Epithelial cell of esophagus (primary cell): Measurements from ENCODE around the gene SZT2.
"Not testable (repeated sequence)": the region's sequence is repeated elsewhere in the genome, so short reads cannot be mapped to it uniquely, and the experiment has no call there.

ENCODE experiments used
- DNase-seq: peaks from one replicate; pipeline ENCODE4 v3.0.0; 2010; ENCODE audit warnings: low read depth
- H3K4me3 ChIP-seq: 2 replicates; pipeline ENCODE4 v1.5.1; 2011; ENCODE audit warnings: mild to moderate bottlenecking, low read length, control low read depth
- CTCF ChIP-seq: IDR thresholded peaks from 2 replicates; pipeline ENCODE4 v1.5.1; 2011; ENCODE audit warnings: low read depth, mild to moderate bottlenecking, low read length, control low read depth, inconsistent platforms; ENCODE audit not compliant: insufficient read depth; ENCODE audit errors: missing control alignments

The SZT2 gene

GRCh38 chr1:43387976-43388599 is 1.6 kb upstream of the SZT2 start:
- peak overlapping the region; percentile 86 for H3K4me3 ChIP-seq
- no peak for TF ChIP-seq CTCF
- DNase-seq, result peak; percentile 93

GRCh38 chr1:43388613-43389012 is 1.1 kb upstream of the SZT2 start:
- peak overlapping the region; percentile 86 for H3K4me3 ChIP-seq
- TF ChIP-seq CTCF, result no peak
- no peak for DNase-seq

- H3K4me3 ChIP-seq, result no peak overlapping the region
- TF ChIP-seq CTCF, result no peak
- no peak for DNase-seq
These were observed 3.0 kb downstream of the SZT2 start for GRCh38 chr1:43392702-43393101.

- no peak for TF ChIP-seq CTCF
- no peak overlapping the region for H3K4me3 ChIP-seq
- DNase-seq, result no peak
These were observed 5.8 kb downstream of the SZT2 start for GRCh38 chr1:43395523-43395922.

- no peak for DNase-seq
- TF ChIP-seq CTCF, result no peak
- H3K4me3 ChIP-seq, result no peak overlapping the region
These were observed 6.4 kb downstream of the SZT2 start for GRCh38 chr1:43396059-43396458.

- TF ChIP-seq CTCF, result no peak
- DNase-seq, result no peak
- H3K4me3 ChIP-seq, result no peak overlapping the region
These were observed 8.5 kb downstream of the SZT2 start for GRCh38 chr1:43398227-43398626.

GRCh38 chr1:43400441-43400840 is 10.7 kb downstream of the SZT2 start:
- DNase-seq, result not testable (repeated sequence)

More at GRCh38 chr1:43400441-43400840, 10.7 kb downstream of the SZT2 start:
- not testable (repeated sequence) for H3K4me3 ChIP-seq
